ENCODE results near the gene MAPRE3. TPM values are rescaled to one million over a fixed set of nuclear protein-coding genes. Genes with fewer than 3 reads are reported as not detected.
"Not testable (repeated sequence)": the region's sequence is repeated elsewhere in the genome, so short reads cannot be mapped to it uniquely, and the experiment has no call there.

Gene MAPRE3
- total RNA-seq, result 10 to 100 TPM in 3 of 4 donors, 1 to 10 TPM in 1; 8.5 to 18.6 (median 12.4) TPM

GRCh38 chr2:26970244-26970927 is at the start of gene MAPRE3:
Gene MAPRE3, plus strand, starts transcription at chr2:26970637. Its CDS starts 51,582 bp downstream, at chr2:27022219.
- H3K9me3 ChIP-seq, result no peaks in the 10 kb centered on the region
- H3K4me3 ChIP-seq, result peak within 1 kb of the TSS; percentile 75 to 95
- peaks cover 0 to 32% (median 12%) of the 10 kb centered on the region in 3 donors for H3K4me1 ChIP-seq
- H3K27ac ChIP-seq, result peak within 1 kb of the TSS; percentile 29 to 91 (median 90)
- 0 to 1% methylated on average over 3 to 17 of the region's 69 CpGs for WGBS, 2 donors (ENCODE audit: low coverage in 1 of 2)
- peak; percentile 93 for ATAC-seq
- H3K27me3 ChIP-seq, result no peaks in the 10 kb centered on the region
- TF ChIP-seq, protein P1, sequence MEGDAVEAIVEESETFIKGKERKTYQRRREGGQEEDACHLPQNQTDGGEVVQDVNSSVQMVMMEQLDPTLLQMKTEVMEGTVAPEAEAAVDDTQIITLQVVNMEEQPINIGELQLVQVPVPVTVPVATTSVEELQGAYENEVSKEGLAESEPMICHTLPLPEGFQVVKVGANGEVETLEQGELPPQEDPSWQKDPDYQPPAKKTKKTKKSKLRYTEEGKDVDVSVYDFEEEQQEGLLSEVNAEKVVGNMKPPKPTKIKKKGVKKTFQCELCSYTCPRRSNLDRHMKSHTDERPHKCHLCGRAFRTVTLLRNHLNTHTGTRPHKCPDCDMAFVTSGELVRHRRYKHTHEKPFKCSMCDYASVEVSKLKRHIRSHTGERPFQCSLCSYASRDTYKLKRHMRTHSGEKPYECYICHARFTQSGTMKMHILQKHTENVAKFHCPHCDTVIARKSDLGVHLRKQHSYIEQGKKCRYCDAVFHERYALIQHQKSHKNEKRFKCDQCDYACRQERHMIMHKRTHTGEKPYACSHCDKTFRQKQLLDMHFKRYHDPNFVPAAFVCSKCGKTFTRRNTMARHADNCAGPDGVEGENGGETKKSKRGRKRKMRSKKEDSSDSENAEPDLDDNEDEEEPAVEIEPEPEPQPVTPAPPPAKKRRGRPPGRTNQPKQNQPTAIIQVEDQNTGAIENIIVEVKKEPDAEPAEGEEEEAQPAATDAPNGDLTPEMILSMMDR (IDR thresholded peaks at IDR 0.05), result no peak
- TF ChIP-seq POLR2A (IDR thresholded peaks at IDR 0.05) (no peak), EP300 (IDR thresholded peaks at IDR 0.05) (no peak), POLR2AphosphoS5 (IDR thresholded peaks at IDR 0.05) (no peak)
- H3K36me3 ChIP-seq, result no peaks in the 10 kb centered on the region

DNA sequence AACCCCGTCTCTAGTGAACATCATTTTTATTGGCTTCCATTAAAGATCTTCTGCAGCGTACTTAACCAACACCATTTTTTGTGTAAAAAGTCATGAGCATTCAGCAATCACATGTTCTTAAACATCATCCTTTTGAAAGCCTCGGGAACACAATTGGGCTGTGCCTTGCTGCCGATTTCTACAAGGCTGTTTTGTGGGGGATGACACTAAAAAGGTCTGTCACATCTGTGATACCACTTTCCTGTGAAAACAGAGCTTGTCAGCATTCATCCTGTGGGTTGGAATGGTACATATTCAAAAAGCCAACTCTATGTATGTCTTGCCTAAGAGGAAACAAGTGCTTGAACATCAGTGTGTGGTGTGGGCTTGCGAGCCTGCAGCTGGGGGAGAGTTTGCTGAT is 49.1 kb upstream of the MAPRE3 start:
- Histone ChIP-seq H3K9me3 (no peaks in the 10 kb centered on the region), H3K36me3 (no peaks in the 10 kb centered on the region), H3K27ac (no peak overlapping the region), H3K4me3 (no peak overlapping the region), H3K27me3 (peaks cover 34% of the 10 kb centered on the region), H3K4me1 (peaks cover 0 to 6% (median 0%) of the 10 kb centered on the region in 3 donors)
- WGBS, 2 donors (ENCODE audit: low coverage in 1 of 2), result 67 to 94% methylated on average over 2 to 3 of the region's 5 CpGs
- TF ChIP-seq POLR2AphosphoS5 (IDR thresholded peaks at IDR 0.05) (no peak), POLR2A (IDR thresholded peaks at IDR 0.05) (no peak), EP300 (IDR thresholded peaks at IDR 0.05) (no peak)
- TF ChIP-seq, protein P1 (IDR thresholded peaks at IDR 0.05), result no peak
- ATAC-seq, result no peak

GRCh38 chr2:26922405-26923188 is 47.8 kb upstream of the MAPRE3 start:
- no peak overlapping the region for H3K27ac ChIP-seq
- H3K27me3 ChIP-seq, result peaks cover 22% of the 10 kb centered on the region
- H3K36me3 ChIP-seq, result no peaks in the 10 kb centered on the region
- WGBS, 2 donors (ENCODE audit: low coverage in 1 of 2), result 11 to 13% methylated on average over 5 to 8 of the region's 8 CpGs
- peak; percentile 58 for ATAC-seq
- H3K4me1 ChIP-seq, result peaks cover 0 to 6% (median 0%) of the 10 kb centered on the region in 3 donors
- no peak overlapping the region for H3K4me3 ChIP-seq
- H3K9me3 ChIP-seq, result no peaks in the 10 kb centered on the region
- TF ChIP-seq, protein P1 (IDR thresholded peaks at IDR 0.05), result peak in 3 of 4 experiments; percentile 33 to 53 (median 50)
- no peak for TF ChIP-seq EP300 (IDR thresholded peaks at IDR 0.05)

- not testable (repeated sequence) for H3K36me3 ChIP-seq, H3K27ac ChIP-seq, ATAC-seq, H3K4me3 ChIP-seq, H3K4me1 ChIP-seq, H3K9me3 ChIP-seq
- H3K27me3 ChIP-seq, result peaks cover 16% of the 10 kb centered on the region
- WGBS, 2 donors (ENCODE audit: low coverage in 1 of 2), result 38 to 71% methylated on average over 1 of the region's 1 CpG
Measured at GRCh38 chr2:26923189-26923466, 47.3 kb upstream of the MAPRE3 start.

DNA sequence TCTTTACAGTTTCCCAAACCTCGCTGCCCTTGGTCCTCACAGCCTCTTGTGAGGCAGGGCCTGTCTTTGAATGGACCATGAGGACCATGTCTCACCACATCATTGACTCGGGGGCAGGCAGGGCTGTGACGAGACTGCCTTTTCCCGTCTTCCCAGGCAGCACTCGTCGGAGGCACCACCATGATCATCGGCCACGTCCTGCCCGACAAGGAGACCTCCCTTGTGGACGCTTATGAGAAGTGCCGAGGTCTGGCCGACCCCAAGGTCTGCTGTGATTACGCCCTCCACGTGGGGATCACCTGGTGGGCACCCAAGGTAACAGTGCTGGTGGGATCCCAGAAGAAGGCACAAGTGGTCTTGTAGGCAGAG is 45.7 kb upstream of the MAPRE3 start:
- no peaks in the 10 kb centered on the region for H3K36me3 ChIP-seq
- TF ChIP-seq EP300 (IDR thresholded peaks at IDR 0.05) (no peak), POLR2AphosphoS5 (IDR thresholded peaks at IDR 0.05) (no peak)
- WGBS, 2 donors (ENCODE audit: low coverage in 1 of 2), result 90% methylated on average over 4 of the region's 14 CpGs; no CpG with 5 or more reads in 1 of the 2 donors
- peaks cover 0 to 6% (median 0%) of the 10 kb centered on the region in 3 donors for H3K4me1 ChIP-seq
- H3K27ac ChIP-seq, result no peak overlapping the region
- peaks cover 25% of the 10 kb centered on the region for H3K27me3 ChIP-seq
- ATAC-seq, result no peak
- H3K4me3 ChIP-seq, result no peak overlapping the region
- no peaks in the 10 kb centered on the region for H3K9me3 ChIP-seq
